ENCODE results near the gene RDH13. TPM values are rescaled to one million over a fixed set of nuclear protein-coding genes. Genes with fewer than 3 reads are reported as not detected.
"Not testable (repeated sequence)": the region's sequence is repeated elsewhere in the genome, so short reads cannot be mapped to it uniquely, and the experiment has no call there.

The RDH13 gene
- total and polyA plus RNA-seq, 2 of the 8 experiments (the other 6 are each of a cell fraction or from before 2014, with no cell fraction given): 15.9 to 31.5 TPM

DNA sequence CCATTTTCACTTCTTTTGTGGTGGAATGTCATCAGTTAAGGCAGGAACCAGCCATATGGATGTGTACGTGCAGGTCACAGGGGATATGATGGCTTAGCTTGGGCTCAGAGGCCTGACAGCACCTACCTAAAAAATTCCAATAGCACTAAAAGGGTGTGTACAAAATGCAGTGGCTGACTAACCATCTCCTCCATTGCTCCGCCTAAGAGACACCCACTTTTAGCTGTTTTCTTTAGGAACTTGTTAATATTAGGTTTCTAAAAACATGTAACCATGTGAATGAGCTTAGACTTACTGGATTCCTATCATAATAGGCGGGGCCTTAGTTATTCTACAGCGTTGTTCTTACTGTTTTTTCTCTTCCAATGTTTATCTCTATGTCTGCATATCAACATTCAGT is 50.6 kb downstream of the RDH13 start (continued):
- TF ChIP-seq CHD2 (IDR thresholded peaks at IDR 0.05; ENCODE audit: low read length): no peak

DNA sequence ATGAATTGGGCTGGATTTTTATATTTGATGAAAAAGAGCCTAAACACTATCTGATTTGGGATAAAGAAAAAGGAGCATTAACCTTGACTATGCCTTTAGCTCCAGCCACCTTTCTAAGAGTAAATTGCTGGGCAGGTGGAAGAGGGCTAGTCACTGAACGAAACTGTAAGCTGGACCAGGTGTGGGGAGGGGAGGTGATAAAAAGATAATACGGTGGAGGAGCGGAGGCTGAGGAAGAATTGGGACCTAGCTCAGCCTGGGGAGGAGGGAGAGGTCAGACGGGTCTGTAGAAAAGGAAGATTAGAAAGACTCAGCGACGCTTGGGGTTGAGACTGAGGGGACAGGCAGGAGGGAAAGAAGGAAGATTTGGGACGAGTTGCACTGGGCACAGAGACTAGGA is 52.4 kb downstream of the RDH13 start:
- H2BK20ac ChIP-seq (ENCODE audit: low read length); H3K9me3 ChIP-seq (ENCODE audit: insufficient read depth in 2 of 2, low read depth in 1 of 2, low read length in 1 of 2); H3K4me1 ChIP-seq (replicated peaks in 1 of 4; ENCODE audit: control insufficient read depth in 3 of 4, insufficient read depth in 4 of 4, low read length in 3 of 4); H4K5ac ChIP-seq (ENCODE audit: insufficient read length, low read depth, low read length); H4K8ac ChIP-seq (ENCODE audit: extremely low read depth, insufficient read depth, low read length); H2BK15ac ChIP-seq (ENCODE audit: low read length); H3K23ac ChIP-seq (ENCODE audit: insufficient read length); H3K4ac ChIP-seq (replicated peaks; ENCODE audit: insufficient read length, low read depth, low read length); H2AFZ ChIP-seq (ENCODE audit: low read length); H3K27ac ChIP-seq (ENCODE audit: low read depth, low read length); H3K9ac ChIP-seq (replicated peaks in 1 of 4; ENCODE audit: extremely low read depth in 1 of 4, low read depth in 3 of 4, low read length in 3 of 4); H3K79me1 ChIP-seq (ENCODE audit: low read depth, low read length); H3K23me2 ChIP-seq (ENCODE audit: low read depth, low read length); FAIRE-seq; H3K14ac ChIP-seq (ENCODE audit: insufficient read length); H4K20me1 ChIP-seq (replicated peaks in 1 of 2; ENCODE audit: control insufficient read depth in 1 of 2, insufficient read depth in 2 of 2, low read length in 2 of 2); H3K27me3 ChIP-seq (replicated peaks in 1 of 4; ENCODE audit: control insufficient read depth in 3 of 4, extremely low read depth in 1 of 4, insufficient read depth in 3 of 4, low read length in 3 of 4); H3K18ac ChIP-seq (ENCODE audit: extremely low read depth, low read length); H2BK5ac ChIP-seq (ENCODE audit: low read depth, low read length); H2BK12ac ChIP-seq (ENCODE audit: low read depth, low read length); CTCF ChIA-PET (ENCODE audit: partially characterized antibody); H3K56ac ChIP-seq (replicated peaks; ENCODE audit: insufficient read length, low read depth, low read length); H3K36me3 ChIP-seq (ENCODE audit: control insufficient read depth in 2 of 4, insufficient read depth in 4 of 4, low read length in 3 of 4); H4K91ac ChIP-seq (replicated peaks; ENCODE audit: insufficient read length, low read length); H2AK5ac ChIP-seq (ENCODE audit: low read depth, low read length); H2BK120ac ChIP-seq (replicated peaks; ENCODE audit: low read depth, low read length); DNase-seq (ENCODE audit: low read depth in 1 of 2, low spot score in 2 of 2): not testable (repeated sequence)
- Histone ChIP-seq H3K79me2 (ENCODE audit: control insufficient read depth in 1 of 2, insufficient read depth in 2 of 2, low read length in 2 of 2) (peaks cover 0 to 36% of the 10 kb centered on the region in 2 experiments; a peak in 3 of 4 replicates), H3K4me2 (ENCODE audit: insufficient read depth in 1 of 2, low read depth in 2 of 2, low read length in 2 of 2) (peak overlapping the region; percentile 7 to 76; a peak in 2 of 4 replicates), H3K4me3 (ENCODE audit: extremely low read depth in 1 of 4, insufficient read depth in 2 of 4, low read depth in 3 of 4, low read length in 4 of 4) (peak overlapping the region in 2 of 4 experiments; percentile 24 to 43; a peak in 2 of 8 replicates)
- 85% methylated on average over 7 of the region's 7 CpGs; no CpG with 5 or more reads in 1 of the 2 experiments for WGBS, 2 experiments (ENCODE audit: extremely low coverage in 1 of 2, insufficient coverage in 1 of 2, insufficient read length in 1 of 2, insufficient replicate concordance in 2 of 2, low coverage in 1 of 2, low lambda C conversion rate in 2 of 2, missing lambda C conversion rate in 1 of 2)
- POLR2A ChIA-PET (ENCODE audit: partially characterized antibody): interaction anchor here (0.8 to 2.0 kb wide), 7 partner anchors 9 to 70 kb away, joined by 3 to 5 read pairs (median 3); no protein-coding TSS in a partner anchor
